ENCODE data around the gene ADCY9.
A peak's percentile ranks its signal among the peaks of the same experiment; 100 is the strongest.

ADCY9 gene

DNA sequence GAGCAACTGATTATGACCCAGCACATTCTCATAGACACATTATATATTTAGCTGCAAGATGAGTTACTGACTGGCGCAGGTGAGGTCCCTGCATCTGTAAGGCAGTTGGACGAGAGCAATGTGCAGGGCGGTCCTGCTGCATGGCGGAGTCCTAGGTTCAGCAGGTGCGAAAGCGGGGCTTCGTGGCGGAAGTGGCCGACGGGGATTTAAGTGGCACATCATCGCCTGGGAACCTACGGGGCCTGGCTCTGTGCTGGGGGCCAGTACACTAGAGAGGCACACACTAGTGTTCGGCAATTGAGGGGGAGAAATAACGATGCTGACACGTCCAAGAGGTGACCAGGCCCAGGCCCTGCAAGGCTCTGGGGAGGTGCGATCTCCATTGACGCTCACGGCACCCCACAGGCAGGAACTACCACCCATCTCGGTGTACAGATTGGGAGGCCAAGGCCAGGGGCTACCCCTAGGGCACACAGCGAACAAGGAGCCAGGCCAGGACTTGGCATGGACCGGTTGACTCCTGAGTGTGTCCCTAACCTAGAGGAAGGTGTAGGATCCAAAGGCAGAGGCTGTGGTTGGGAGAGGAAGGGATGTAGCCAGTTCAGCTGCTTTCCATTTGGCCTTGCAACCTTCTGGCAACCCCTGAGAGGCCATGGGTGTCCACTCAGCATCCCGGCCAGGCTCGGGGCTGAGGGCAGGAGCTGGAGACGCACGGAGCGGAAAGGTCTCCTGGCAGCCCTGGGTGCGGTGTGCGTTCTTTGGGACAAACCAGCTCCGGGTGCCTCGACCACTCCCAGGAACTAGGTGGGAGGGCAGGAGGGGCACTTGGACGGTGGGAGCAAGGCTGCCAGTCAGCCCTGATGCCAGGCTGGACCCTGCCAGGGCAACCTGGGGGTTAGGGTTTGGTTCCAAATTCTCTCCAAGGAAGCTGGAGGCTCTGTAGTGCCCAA is 131.9 kb downstream of the ADCY9 start:
- H3K27ac ChIP-seq (replicated peaks): no peak overlapping the region

GRCh38 chr16:3983081-3983520 is 133.1 kb downstream of the ADCY9 start:
- no peak overlapping the region for H3K27ac ChIP-seq (replicated peaks)
- peak; percentile 47 to 72 for DNase-seq (ENCODE audit: low read depth in 1 of 2, low spot score in 1 of 2)
- no peak overlapping the region for H3K4me3 ChIP-seq (replicated peaks; ENCODE audit: insufficient read depth, low read length)
- TF ChIP-seq, protein P1, sequence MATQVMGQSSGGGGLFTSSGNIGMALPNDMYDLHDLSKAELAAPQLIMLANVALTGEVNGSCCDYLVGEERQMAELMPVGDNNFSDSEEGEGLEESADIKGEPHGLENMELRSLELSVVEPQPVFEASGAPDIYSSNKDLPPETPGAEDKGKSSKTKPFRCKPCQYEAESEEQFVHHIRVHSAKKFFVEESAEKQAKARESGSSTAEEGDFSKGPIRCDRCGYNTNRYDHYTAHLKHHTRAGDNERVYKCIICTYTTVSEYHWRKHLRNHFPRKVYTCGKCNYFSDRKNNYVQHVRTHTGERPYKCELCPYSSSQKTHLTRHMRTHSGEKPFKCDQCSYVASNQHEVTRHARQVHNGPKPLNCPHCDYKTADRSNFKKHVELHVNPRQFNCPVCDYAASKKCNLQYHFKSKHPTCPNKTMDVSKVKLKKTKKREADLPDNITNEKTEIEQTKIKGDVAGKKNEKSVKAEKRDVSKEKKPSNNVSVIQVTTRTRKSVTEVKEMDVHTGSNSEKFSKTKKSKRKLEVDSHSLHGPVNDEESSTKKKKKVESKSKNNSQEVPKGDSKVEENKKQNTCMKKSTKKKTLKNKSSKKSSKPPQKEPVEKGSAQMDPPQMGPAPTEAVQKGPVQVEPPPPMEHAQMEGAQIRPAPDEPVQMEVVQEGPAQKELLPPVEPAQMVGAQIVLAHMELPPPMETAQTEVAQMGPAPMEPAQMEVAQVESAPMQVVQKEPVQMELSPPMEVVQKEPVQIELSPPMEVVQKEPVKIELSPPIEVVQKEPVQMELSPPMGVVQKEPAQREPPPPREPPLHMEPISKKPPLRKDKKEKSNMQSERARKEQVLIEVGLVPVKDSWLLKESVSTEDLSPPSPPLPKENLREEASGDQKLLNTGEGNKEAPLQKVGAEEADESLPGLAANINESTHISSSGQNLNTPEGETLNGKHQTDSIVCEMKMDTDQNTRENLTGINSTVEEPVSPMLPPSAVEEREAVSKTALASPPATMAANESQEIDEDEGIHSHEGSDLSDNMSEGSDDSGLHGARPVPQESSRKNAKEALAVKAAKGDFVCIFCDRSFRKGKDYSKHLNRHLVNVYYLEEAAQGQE (IDR thresholded peaks at IDR 0.05; ENCODE audit: insufficient replicate concordance, low read depth): peak; percentile 31
- TF ChIP-seq CTCF (IDR thresholded peaks at IDR 0.05; ENCODE audit: insufficient read depth, low read length) (peak; percentile 75), POLR2AphosphoS5 (IDR thresholded peaks at IDR 0.05; ENCODE audit: low read depth) (no peak)
- H3K27me3 ChIP-seq (ENCODE audit: insufficient read depth, poor library complexity, severe bottlenecking): no peaks in the 10 kb centered on the region

More for the DNA sequence above, 131.9 kb downstream of the ADCY9 start:
- DNase-seq (ENCODE audit: low read depth in 1 of 2, low spot score in 1 of 2): no peak
- Histone ChIP-seq H3K4me3 (replicated peaks; ENCODE audit: insufficient read depth, low read length) (no peak overlapping the region), H3K27me3 (ENCODE audit: insufficient read depth, poor library complexity, severe bottlenecking) (no peaks in the 10 kb centered on the region)
- TF ChIP-seq CTCF (IDR thresholded peaks at IDR 0.05; ENCODE audit: insufficient read depth, low read length) (no peak), POLR2AphosphoS5 (IDR thresholded peaks at IDR 0.05; ENCODE audit: low read depth) (no peak), GABPA (IDR thresholded peaks at IDR 0.05; ENCODE audit: low read depth) (no peak), SPI1 (IDR thresholded peaks at IDR 0.05; ENCODE audit: borderline replicate concordance, low read depth) (no peak)
- TF ChIP-seq, protein P1 (IDR thresholded peaks at IDR 0.05; ENCODE audit: insufficient replicate concordance, low read depth): no peak

- Histone ChIP-seq H3K27me3 (ENCODE audit: insufficient read depth, poor library complexity, severe bottlenecking) (no peaks in the 10 kb centered on the region), H3K27ac (replicated peaks) (no peak overlapping the region), H3K4me3 (replicated peaks; ENCODE audit: insufficient read depth, low read length) (no peak overlapping the region)
- DNase-seq (ENCODE audit: low read depth in 1 of 2, low spot score in 1 of 2): no peak
- TF ChIP-seq POLR2AphosphoS5 (IDR thresholded peaks at IDR 0.05; ENCODE audit: low read depth) (no peak), CTCF (IDR thresholded peaks at IDR 0.05; ENCODE audit: insufficient read depth, low read length) (no peak), SPI1 (IDR thresholded peaks at IDR 0.05; ENCODE audit: borderline replicate concordance, low read depth) (no peak), GABPA (IDR thresholded peaks at IDR 0.05; ENCODE audit: low read depth) (no peak)
- TF ChIP-seq, protein P1 (IDR thresholded peaks at IDR 0.05; ENCODE audit: insufficient replicate concordance, low read depth): no peak
Observed at GRCh38 chr16:3982216-3982615, 134.0 kb downstream of the ADCY9 start.
